ENCODE data around the gene HIGD2A. TPM values are rescaled to one million over a fixed set of nuclear protein-coding genes. Genes with fewer than 3 reads are reported as not detected.

HIGD2A gene
- total and polyA plus RNA-seq, 7 donors: 201 to 457 (median 235) TPM

- Histone ChIP-seq H3K36me3 (no peaks in the 10 kb centered on the region), H3K4me3 (no peak overlapping the region), H3K27ac (no peak overlapping the region), H3K27me3 (no peaks in the 10 kb centered on the region), H3K4me1 (peaks cover 0 to 31% (median 31%) of the 10 kb centered on the region in 4 donors), H3K9me3 (no peaks in the 10 kb centered on the region)
- DNase-seq: no peak
- intact Hi-C loops (cut with DNase I): loop anchor here (5.0 to 10.0 kb wide), 2 partner anchors 157 to 229 kb away; partner anchors contain the start of gene TSPAN17
- TF ChIP-seq POLR2A (IDR thresholded peaks at IDR 0.05) (no peak), EP300 (IDR thresholded peaks at IDR 0.05) (no peak), POLR2AphosphoS5 (IDR thresholded peaks at IDR 0.05) (no peak), CTCF (IDR thresholded peaks at IDR 0.05) (no peak)
- WGBS, 2 donors: 31 to 72% methylated on average over 9 of the region's 9 CpGs
Measured at GRCh38 chr5:176418251-176418650, 29.7 kb downstream of the HIGD2A start.

GRCh38 chr5:176420086-176420485 is 31.5 kb downstream of the HIGD2A start:
- H3K27me3 ChIP-seq: no peaks in the 10 kb centered on the region
- DNase-seq: no peak
- peaks cover 0 to 14% (median 13%) of the 10 kb centered on the region in 4 donors for H3K4me1 ChIP-seq
- no peaks in the 10 kb centered on the region for H3K9me3 ChIP-seq
- intact Hi-C loops (cut with DNase I): no loop called here
- TF ChIP-seq POLR2A (IDR thresholded peaks at IDR 0.05) (no peak), POLR2AphosphoS5 (IDR thresholded peaks at IDR 0.05) (no peak), CTCF (IDR thresholded peaks at IDR 0.05) (no peak), EP300 (IDR thresholded peaks at IDR 0.05) (no peak)
- H3K4me3 ChIP-seq: no peak overlapping the region
- no peak overlapping the region for H3K27ac ChIP-seq
- WGBS, 2 donors: 91 to 92% methylated on average over 5 of the region's 5 CpGs
- no peaks in the 10 kb centered on the region for H3K36me3 ChIP-seq

GRCh38 chr5:176420972-176421544 is 32.5 kb downstream of the HIGD2A start:
- H3K4me3 ChIP-seq: no peak overlapping the region
- H3K27me3 ChIP-seq: no peaks in the 10 kb centered on the region
- no peak for TF ChIP-seq POLR2AphosphoS5 (IDR thresholded peaks at IDR 0.05)
- TF ChIP-seq CTCF (IDR thresholded peaks at IDR 0.05): no peak
- no peak for TF ChIP-seq EP300 (IDR thresholded peaks at IDR 0.05)
- TF ChIP-seq POLR2A (IDR thresholded peaks at IDR 0.05): no peak
- 83 to 86% methylated on average over 2 of the region's 2 CpGs for WGBS, 2 donors
- H3K9me3 ChIP-seq: no peaks in the 10 kb centered on the region
- no peak for DNase-seq
- peaks cover 0 to 8% (median 7%) of the 10 kb centered on the region in 4 donors for H3K4me1 ChIP-seq
- intact Hi-C loops (cut with DNase I): no loop called here
- H3K36me3 ChIP-seq: no peaks in the 10 kb centered on the region
- no peak overlapping the region for H3K27ac ChIP-seq

- H3K27ac ChIP-seq: no peak overlapping the region
- H3K4me1 ChIP-seq: no peaks in the 10 kb centered on the region
- TF ChIP-seq POLR2A (IDR thresholded peaks at IDR 0.05) (no peak), CTCF (IDR thresholded peaks at IDR 0.05) (no peak), EP300 (IDR thresholded peaks at IDR 0.05) (no peak), POLR2AphosphoS5 (IDR thresholded peaks at IDR 0.05) (no peak)
- no peak overlapping the region for H3K4me3 ChIP-seq
- WGBS, 2 donors: 73 to 95% methylated on average over 3 of the region's 3 CpGs
- no peaks in the 10 kb centered on the region for H3K9me3 ChIP-seq
- no peak for DNase-seq
- no peaks in the 10 kb centered on the region for H3K27me3 ChIP-seq
- intact Hi-C loops (cut with DNase I): no loop called here
- H3K36me3 ChIP-seq: no peaks in the 10 kb centered on the region
Measured at GRCh38 chr5:176424181-176424580, 35.6 kb downstream of the HIGD2A start.

- Histone ChIP-seq H3K27me3 (no peaks in the 10 kb centered on the region), H3K4me1 (no peaks in the 10 kb centered on the region), H3K9me3 (no peaks in the 10 kb centered on the region), H3K27ac (no peak overlapping the region), H3K4me3 (no peak overlapping the region), H3K36me3 (no peaks in the 10 kb centered on the region)
- no peak for DNase-seq
- WGBS, 2 donors: 21 to 90% methylated on average over 1 of the region's 1 CpG
- TF ChIP-seq EP300 (IDR thresholded peaks at IDR 0.05) (no peak), POLR2AphosphoS5 (IDR thresholded peaks at IDR 0.05) (no peak), POLR2A (IDR thresholded peaks at IDR 0.05) (no peak), CTCF (IDR thresholded peaks at IDR 0.05) (no peak)
- intact Hi-C loops (cut with DNase I): no loop called here
Measured at GRCh38 chr5:176425138-176425537, 36.6 kb downstream of the HIGD2A start.
